Endothelial cell of umbilical vein (primary cell): ENCODE results near the gene KRTAP25-1. TPM values are rescaled to one million over a fixed set of nuclear protein-coding genes. Genes with fewer than 3 reads are reported as not detected.

ENCODE experiments used
- BruUV-seq: library from RNA; stranded (reverse); fragments of 400-500 nt; replicated peaks from 2 replicates; lab custom pipeline; 2021; lab: Mats Ljungman, UMichigan
- CTCF ChIA-PET: fragments of 300-600, 350-600 bp; sonication (Branson Sonifier 250); formaldehyde crosslinking; loops from one replicate; lab custom pipeline; 2021; ENCODE audit warnings: antibody characterized with exemption, inconsistent platforms; lab: Charles Lee
- POLR2A ChIA-PET: fragments of 300-600, 350-600 bp; sonication (Branson Sonifier 250); formaldehyde crosslinking; loops from one replicate; lab custom pipeline; 2021; ENCODE audit warnings: antibody characterized with exemption, inconsistent platforms; lab: Charles Lee
- DNase-seq: peaks from one replicate; pipeline ENCODE4 v3.0.0-alpha.2; 2011; ENCODE audit warnings: low read depth, low spot score
- FAIRE-seq: peaks from 2 replicates; lab custom pipeline; 2011; peaks lifted over from hg19 to GRCh38; lab: Jason Lieb, UNC
- H2AFZ ChIP-seq: 2 replicates; pipeline ENCODE4 v1.6.0; 2012; ENCODE audit warnings: low read depth, low read length, control low read depth, inconsistent platforms
- H3K27ac ChIP-seq: 2 replicates; pipeline ENCODE4 v1.5.1; 2011; ENCODE audit warnings: low read depth, mild to moderate bottlenecking, control low read depth, low read length, moderate library complexity; ENCODE audit not compliant: insufficient read depth
- H3K27me3 ChIP-seq, 2 experiments: 2 replicates each; pipeline versions ENCODE4 v1.6.0 to v1.6.1; 2011; ENCODE audit warnings: low read length in 2 of 2, mixed read lengths in 1 of 2; ENCODE audit not compliant: control insufficient read depth in 2 of 2, insufficient read depth in 2 of 2
- H3K36me3 ChIP-seq, 2 experiments: 2 replicates in 1 of 2; 3 replicates in 1 of 2; pipeline ENCODE4 v1.5.1; 2011; ENCODE audit warnings: low read length in 2 of 2, mild to moderate bottlenecking in 1 of 2, moderate library complexity in 1 of 2; ENCODE audit not compliant: control insufficient read depth in 2 of 2, insufficient read depth in 2 of 2; ENCODE audit errors: extremely low read depth in 1 of 2
- H3K4me1 ChIP-seq: 3 replicates; pipeline ENCODE4 v1.5.1; 2011; ENCODE audit warnings: mild to moderate bottlenecking, low read length; ENCODE audit not compliant: control insufficient read depth, insufficient read depth; ENCODE audit errors: extremely low read depth
- H3K4me2 ChIP-seq: 2 replicates; pipeline ENCODE4 v1.6.1; 2011; ENCODE audit warnings: low read length, control low read depth, mixed read lengths; ENCODE audit not compliant: insufficient read depth
- H3K4me3 ChIP-seq, 3 experiments: fragments of 200-600 bp in 1 of 3; sonication (generic), shearing (Covaris generic) in 1 of 3; replicated peaks in 1 of 3; 2 replicates each; pipeline ENCODE4 v1.5.1; 2011 to 2016; ENCODE audit warnings: control low read depth in 3 of 3, low read length in 3 of 3, mild to moderate bottlenecking in 2 of 3, inconsistent platforms in 1 of 3, low read depth in 1 of 3, moderate library complexity in 1 of 3; ENCODE audit not compliant: insufficient read depth in 1 of 3
- H3K79me2 ChIP-seq: 2 replicates; pipeline ENCODE4 v1.6.0; 2012; ENCODE audit warnings: low read length, inconsistent platforms; ENCODE audit not compliant: control insufficient read depth, insufficient read depth
- H3K9ac ChIP-seq: replicated peaks from 2 replicates; pipeline ENCODE3; 2011; ENCODE audit warnings: low read length, control low read depth; ENCODE audit not compliant: insufficient read depth; ENCODE audit errors: extremely low read depth
- H3K9me1 ChIP-seq: replicated peaks from 3 replicates; pipeline ENCODE4 v1.6.0; 2011; ENCODE audit warnings: mild to moderate bottlenecking, low read length; ENCODE audit not compliant: control insufficient read depth, insufficient read depth; ENCODE audit errors: extremely low read depth
- H3K9me3 ChIP-seq: replicated peaks from 2 replicates; pipeline ENCODE4 v1.5.1; 2012; ENCODE audit warnings: low read length, inconsistent platforms; ENCODE audit not compliant: control insufficient read depth, insufficient read depth
- H4K20me1 ChIP-seq: replicated peaks from 2 replicates; pipeline ENCODE3; 2011; ENCODE audit warnings: mild to moderate bottlenecking, low read length; ENCODE audit not compliant: control insufficient read depth, insufficient read depth; ENCODE audit errors: extremely low read depth
- EZH2 ChIP-seq: IDR thresholded peaks from 2 replicates; pipeline ENCODE4 v1.6.1; 2012; ENCODE audit warnings: borderline replicate concordance, low read depth, mild to moderate bottlenecking, moderate library complexity, low read length, inconsistent platforms; ENCODE audit not compliant: severe bottlenecking
- FOS ChIP-seq: IDR thresholded peaks from 2 replicates; pipeline ENCODE4 v1.6.1; 2011; ENCODE audit warnings: mild to moderate bottlenecking, low read length, moderate library complexity, borderline replicate concordance; ENCODE audit not compliant: insufficient read depth
- GATA2 ChIP-seq: IDR thresholded peaks from 2 replicates; pipeline ENCODE4 v1.7.0; 2011; ENCODE audit warnings: low read depth, mild to moderate bottlenecking, moderate library complexity, mixed read lengths, low read length; ENCODE audit not compliant: insufficient read length, insufficient read depth
- MAX ChIP-seq: IDR thresholded peaks from 2 replicates; pipeline ENCODE4 v1.6.1; 2011; ENCODE audit not compliant: insufficient read depth, insufficient read length
- MYC ChIP-seq: IDR thresholded peaks from one replicate; pipeline ENCODE4 v1.6.1; 2011; ENCODE audit warnings: mild to moderate bottlenecking, low read depth, low read length
- POLR2A ChIP-seq: IDR thresholded peaks from 2 replicates; pipeline ENCODE4 v1.6.1; 2012; ENCODE audit warnings: low read depth, mild to moderate bottlenecking, control low read depth, low read length
- POLR2AphosphoS5 ChIP-seq: IDR thresholded peaks from 2 replicates; pipeline ENCODE4 v1.6.1; 2012; ENCODE audit warnings: low read depth, mild to moderate bottlenecking, control low read depth, low read length, moderate library complexity; ENCODE audit not compliant: insufficient read depth
- dilution Hi-C: fragments of 300-500 bp; cut with MboI; formaldehyde crosslinking; loops from one replicate; pipeline ENCODE4 v1.15.0; 2019; ENCODE audit warnings: low sequenced_read_pairs; ENCODE audit not compliant: extremely low pct_ligation_motif_present
- intact Hi-C: fragments of 100-400 bp; cut with micrococcal nuclease; formaldehyde crosslinking; loops from one replicate; pipeline ENCODE4 v1.10.0; 2022
- polyA plus RNA-seq, 4 experiments: library from polyadenylated mRNA; depleted of rRNA in 3 of 4; stranded (reverse) in 3 of 4; unstranded in 1 of 4; fragments of >200 nt; gene quantifications; 2 replicates each; pipeline versions ENCODE4 v1.2.1 to v1.2.3, GENCODE V29; 2011 to 2012; ENCODE audit warnings: missing spikeins in 1 of 4
- total RNA-seq: library from RNA; stranded (reverse); gene quantifications from 2 replicates; pipeline ENCODE4 v1.2.3, GENCODE V29; 2021
- TF ChIP-seq, protein P1 (sequence below), 2 donors: IDR thresholded peaks; 1 replicate in 1 of 2; 2 replicates in 1 of 2; pipeline ENCODE4 v1.5.1; 2011; ENCODE audit warnings: low read length in 2 of 2, mild to moderate bottlenecking in 2 of 2, moderate library complexity in 2 of 2, control low read depth in 1 of 2, inconsistent platforms in 1 of 2, low read depth in 1 of 2; ENCODE audit not compliant: insufficient read depth in 1 of 2; ENCODE audit errors: extremely low read depth in 1 of 2

KRTAP25-1 gene
- total and polyA plus RNA-seq, 2 donors (not counting 3 experiments of a cell fraction or from before 2014, with no cell fraction given), result not detected

DNA sequence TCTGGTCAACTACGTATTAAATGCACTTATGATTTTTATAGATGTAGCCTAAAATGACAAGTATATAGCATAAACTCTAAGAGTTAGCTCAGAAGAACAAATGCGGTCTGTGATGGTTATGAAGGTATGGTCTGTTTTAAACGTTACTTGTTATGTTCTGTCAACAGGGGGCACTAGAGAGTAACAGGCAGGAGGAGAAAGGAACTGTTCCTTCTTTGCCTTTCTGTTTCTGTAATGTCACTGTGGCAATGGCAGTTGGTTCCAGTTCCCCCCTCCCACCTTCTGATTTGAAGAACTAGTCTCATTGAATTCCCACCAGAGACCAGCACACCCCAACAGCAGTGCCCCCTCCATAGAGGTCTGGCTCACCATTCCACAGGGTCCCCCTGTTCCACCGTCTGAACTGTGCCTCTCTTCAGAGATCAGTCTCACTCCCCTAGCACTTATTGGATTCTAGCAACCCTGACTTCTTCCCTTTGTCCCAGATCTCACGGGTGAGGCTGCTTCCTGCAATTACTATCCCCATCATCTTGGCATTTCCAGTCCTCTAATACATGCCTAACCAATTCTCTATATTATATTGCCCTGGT lies 20.6 kb downstream of the KRTAP25-1 start:
- Histone ChIP-seq H4K20me1 (no peaks in the 10 kb centered on the region), H3K27ac (no peak overlapping the region), H3K4me1 (no peaks in the 10 kb centered on the region), H2AFZ (no peak overlapping the region), H3K27me3 (no peaks in the 10 kb centered on the region), H3K9me3 (peaks cover 5% of the 10 kb centered on the region), H3K9me1 (no peaks in the 10 kb centered on the region), H3K4me2 (no peak overlapping the region), H3K9ac (no peak overlapping the region), H3K36me3 (no peaks in the 10 kb centered on the region), H3K79me2 (no peaks in the 10 kb centered on the region), H3K4me3 (no peak overlapping the region)
- DNase-seq, result no peak
- ChIA-PET CTCF (no interaction called here), POLR2A (no interaction called here)
- TF ChIP-seq MYC (no peak), POLR2AphosphoS5 (no peak), POLR2A (no peak), GATA2 (no peak), MAX (no peak), FOS (no peak), EZH2 (no peak)
- TF ChIP-seq, protein P1, sequence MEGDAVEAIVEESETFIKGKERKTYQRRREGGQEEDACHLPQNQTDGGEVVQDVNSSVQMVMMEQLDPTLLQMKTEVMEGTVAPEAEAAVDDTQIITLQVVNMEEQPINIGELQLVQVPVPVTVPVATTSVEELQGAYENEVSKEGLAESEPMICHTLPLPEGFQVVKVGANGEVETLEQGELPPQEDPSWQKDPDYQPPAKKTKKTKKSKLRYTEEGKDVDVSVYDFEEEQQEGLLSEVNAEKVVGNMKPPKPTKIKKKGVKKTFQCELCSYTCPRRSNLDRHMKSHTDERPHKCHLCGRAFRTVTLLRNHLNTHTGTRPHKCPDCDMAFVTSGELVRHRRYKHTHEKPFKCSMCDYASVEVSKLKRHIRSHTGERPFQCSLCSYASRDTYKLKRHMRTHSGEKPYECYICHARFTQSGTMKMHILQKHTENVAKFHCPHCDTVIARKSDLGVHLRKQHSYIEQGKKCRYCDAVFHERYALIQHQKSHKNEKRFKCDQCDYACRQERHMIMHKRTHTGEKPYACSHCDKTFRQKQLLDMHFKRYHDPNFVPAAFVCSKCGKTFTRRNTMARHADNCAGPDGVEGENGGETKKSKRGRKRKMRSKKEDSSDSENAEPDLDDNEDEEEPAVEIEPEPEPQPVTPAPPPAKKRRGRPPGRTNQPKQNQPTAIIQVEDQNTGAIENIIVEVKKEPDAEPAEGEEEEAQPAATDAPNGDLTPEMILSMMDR (IDR thresholded peaks at IDR 0.05; ENCODE audit: extremely low read depth in 1 of 2, insufficient read depth in 1 of 2, low read depth in 1 of 2, low read length in 2 of 2), result no peak
- dilution Hi-C loops, result no loop called here
- no TSS peak for BruUV-seq
- no peak for FAIRE-seq
- intact Hi-C loops, result no loop called here
